HG02852 (cell line): ENCODE data around the gene TMEM132D.

Experiments
- ATAC-seq: cut with Tn5 transposase; IDR thresholded peaks from one replicate; pipeline ENCODE4 v1.9.1; 2021; ENCODE audit warnings: mild to moderate bottlenecking, moderate library complexity; ENCODE audit not compliant: unreplicated experiment

The TMEM132D gene

DNA sequence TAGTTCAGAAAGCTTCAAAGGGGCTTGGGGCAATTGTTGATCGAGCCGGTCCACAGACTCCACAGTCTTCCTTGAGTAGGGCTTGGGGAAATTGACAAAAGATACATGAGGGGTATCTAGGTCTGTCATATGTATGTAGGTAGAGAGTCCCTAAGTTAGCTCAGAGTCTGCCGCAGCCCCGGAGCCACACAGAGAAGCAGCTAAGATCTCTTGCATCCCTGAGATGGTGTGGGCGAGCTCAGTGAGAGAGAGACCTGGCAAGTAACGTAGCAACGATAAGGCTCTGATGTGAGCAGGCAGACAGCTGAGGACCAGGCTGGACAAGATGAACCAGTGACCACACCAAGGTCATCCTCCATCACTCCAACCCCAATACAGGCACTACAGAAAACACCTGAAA, 297.6 kb downstream of the TMEM132D start:
- no peak for ATAC-seq

DNA sequence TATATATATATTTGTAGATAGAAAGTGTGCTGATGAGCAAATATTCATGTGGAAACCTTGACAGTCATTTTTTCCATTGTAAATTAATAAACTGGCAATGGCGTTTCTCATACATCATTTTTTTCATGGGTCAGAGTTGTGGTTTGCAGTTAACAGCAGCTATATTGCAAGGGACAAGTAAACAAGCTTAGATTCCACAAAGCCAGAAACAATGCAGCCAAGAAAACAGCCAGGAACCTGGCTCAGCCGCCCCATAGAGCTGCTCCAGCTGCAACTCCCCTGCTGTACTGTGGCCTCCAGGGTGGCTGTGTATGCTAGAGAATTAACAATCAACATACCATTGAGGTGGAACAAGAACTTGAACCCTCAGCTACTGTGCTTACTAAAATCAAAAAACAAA, 298.2 kb downstream of the TMEM132D start:
- no peak for ATAC-seq

- ATAC-seq = no peak
These were observed 299.3 kb downstream of the TMEM132D start for GRCh38 chr12:129604506-129604905.

GRCh38 chr12:129599406-129599805, 304.4 kb downstream of the TMEM132D start:
- ATAC-seq = no peak

DNA sequence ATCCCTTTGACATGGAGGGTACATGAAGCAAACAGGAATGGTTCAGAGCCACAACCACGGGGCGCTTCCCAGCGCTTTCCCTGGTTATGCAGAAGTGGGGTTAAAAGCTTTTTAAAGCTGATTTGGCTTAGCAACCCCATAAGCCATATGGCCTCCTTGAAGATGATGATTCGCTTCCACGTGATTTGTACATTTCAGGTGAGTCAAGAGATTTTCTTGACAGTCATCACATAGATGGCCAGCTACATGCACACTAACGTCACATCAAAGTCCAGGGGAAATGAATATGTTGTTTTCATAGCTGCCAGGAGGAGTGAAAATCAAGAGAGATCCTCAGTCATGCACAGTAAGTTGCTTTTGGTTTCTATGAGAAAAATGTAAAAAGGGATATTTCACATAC, 309.7 kb downstream of the TMEM132D start:
- no peak for ATAC-seq

- no peak for ATAC-seq
These were observed 311.4 kb downstream of the TMEM132D start for GRCh38 chr12:129592449-129592848.

DNA sequence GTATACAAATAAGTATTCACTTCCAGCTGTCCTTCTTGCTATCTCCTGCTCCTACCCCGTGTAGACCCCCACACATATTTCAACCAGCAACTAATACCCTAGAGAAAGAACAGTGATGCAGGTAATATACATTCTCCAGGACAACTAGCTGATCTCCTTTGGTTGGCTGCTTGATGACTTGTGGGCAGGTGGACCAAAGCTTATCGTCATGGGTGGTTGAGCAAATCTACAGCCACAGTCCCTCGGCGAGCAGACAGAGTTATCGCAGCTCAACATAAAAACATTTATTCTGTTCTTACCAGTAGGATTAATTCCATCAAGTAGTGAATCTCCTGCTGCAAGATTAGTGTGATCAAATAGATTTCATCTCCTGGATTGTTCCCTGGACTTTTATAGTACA, 314.3 kb downstream of the TMEM132D start:
- no peak for ATAC-seq

DNA sequence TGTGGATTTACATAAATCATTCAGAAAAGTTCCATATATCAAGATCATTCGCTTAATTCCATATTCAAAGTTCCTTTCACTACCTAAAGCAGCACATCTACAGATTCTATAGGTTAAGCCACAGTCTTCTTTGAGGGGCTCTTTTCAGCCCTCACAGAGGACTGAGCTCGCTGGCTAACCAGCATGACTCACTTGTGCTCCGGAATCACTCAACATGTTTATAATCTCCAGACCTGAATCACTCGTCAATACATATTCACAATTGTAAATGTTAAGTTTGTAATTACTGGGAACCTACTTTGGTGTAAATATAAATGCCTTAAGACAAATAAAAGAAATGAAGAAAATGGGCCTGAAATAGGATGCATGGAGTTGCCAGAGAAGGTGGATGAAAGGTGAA, 315.7 kb downstream of the TMEM132D start:
- no peak for ATAC-seq

DNA sequence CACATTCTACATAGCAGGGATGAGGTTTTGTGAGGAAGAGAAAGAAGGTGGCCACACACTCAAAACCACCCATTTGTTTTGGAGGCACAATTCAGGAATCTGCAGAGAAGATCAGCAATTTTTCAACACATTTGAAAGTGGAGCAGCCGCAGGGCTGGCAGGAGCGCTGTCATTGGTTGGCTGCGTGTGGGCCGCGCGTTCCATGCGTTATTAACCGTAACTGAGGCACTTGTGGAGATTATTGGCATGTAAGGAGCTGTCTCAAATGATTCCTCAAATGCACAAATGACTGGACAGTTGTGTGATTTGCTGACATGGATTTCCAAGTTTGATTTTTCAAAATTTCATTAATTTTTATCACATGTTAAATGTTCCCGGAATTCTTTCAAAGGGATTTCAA, 318.5 kb downstream of the TMEM132D start:
- no peak for ATAC-seq

DNA sequence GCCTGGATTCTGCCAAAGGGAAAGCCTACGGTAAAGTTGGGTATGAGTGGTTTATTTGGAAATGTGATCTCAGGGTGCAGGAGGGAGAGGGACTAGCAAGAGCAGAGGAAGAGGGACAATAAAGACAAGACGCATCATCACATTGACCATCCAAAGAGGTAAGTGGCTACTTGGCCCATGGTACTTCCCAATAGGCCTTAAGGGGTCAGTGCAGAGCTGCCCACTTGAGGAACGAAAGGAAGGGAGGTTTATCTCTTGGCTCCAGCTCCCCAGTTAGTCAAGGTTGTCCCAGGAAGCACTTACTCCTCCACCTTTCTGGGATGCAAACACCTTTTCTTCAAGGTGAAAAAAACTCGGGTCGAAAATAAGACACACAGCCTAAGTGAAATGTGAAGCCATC, 323.9 kb downstream of the TMEM132D start:
- no peak for ATAC-seq

DNA sequence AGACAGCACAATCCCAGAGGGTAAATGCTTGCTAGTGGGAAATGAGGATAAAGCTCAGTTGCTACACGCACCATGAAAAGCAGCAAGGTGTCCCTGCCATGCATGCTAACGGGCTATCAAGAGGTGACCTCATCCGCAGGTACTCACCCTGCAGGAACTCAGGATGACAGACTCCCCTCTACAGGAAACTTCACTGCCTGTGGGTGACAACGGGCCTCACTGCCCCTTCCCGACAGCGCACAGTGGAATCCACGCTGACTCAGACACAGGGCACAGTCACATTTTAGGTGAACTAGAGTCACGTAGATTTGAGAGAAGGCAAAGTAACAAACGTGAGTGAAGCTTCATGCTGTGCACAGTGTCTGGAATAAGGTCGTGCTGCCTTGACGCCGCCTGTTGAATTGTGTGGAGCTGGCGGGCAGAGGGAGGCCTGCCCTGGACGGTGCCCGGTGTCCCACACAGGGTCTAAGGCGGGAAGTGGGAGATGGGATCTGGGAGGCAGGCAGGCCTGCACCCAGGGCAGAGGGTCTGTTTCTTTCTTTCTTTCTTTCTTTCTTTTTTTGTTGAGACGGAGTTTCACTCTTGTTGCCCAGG, 331.8 kb downstream of the TMEM132D start:
- ATAC-seq = no peak

- no peak for ATAC-seq
These were observed 332.9 kb downstream of the TMEM132D start for GRCh38 chr12:129570796-129571400.

GRCh38 chr12:129566800-129567199, 337.0 kb downstream of the TMEM132D start:
- no peak for ATAC-seq

DNA sequence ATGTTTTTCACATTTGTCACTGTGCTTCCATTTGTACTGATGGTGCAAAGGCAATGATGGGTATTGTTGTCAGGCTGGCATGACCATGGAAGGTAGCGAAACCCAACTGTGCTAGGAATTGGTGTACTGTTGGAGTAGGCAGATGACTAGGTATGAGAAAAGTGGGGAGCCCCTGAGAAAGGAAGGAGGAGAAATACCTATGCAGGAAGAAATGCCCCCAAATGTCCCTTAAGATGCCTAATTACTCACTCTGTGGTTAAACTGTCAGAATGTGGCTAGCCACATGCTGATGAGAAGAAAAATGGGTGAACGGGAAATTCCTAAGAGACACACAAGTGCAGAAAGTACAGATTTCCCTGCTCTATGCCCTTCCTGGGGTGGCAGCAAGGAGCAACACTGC, 339.1 kb downstream of the TMEM132D start:
- ATAC-seq = no peak

DNA sequence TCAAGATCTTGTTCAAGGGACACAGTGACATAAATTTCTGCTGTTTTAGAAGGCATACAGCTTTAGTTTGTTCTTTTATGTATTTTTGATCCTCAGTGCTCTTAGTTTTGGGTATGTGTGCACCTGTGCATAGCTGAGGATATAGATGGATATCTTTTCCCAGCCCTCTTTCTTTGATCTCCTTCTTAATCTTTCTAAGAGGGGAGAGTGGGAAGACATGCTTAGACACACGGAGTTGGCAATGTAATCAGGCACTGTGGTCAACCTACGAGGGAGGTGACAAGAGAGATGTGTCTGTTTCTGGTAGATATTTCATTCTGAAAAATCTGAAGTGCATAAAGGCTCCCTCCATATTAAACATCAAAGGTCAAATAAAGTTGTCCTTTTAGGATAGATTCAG, 340.6 kb downstream of the TMEM132D start:
- no peak for ATAC-seq

DNA sequence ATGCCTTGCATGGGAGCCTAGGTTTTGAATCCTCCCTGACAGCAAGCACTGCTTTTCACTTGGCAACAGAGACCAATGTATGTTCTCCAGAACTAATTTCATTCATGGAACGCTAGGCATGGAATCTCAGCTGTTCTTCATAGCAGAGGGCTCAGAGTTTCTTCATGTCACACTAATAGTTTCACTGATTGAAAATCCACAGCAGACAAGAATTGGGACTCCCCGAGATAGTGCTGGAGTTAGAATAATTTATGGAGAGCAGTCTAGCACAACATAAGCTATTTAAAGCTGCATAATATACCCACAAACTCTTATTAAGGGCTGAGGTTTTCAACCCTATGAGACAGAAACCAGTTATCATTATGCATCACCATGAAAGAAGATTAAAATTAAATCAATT, 342.5 kb downstream of the TMEM132D start:
- no peak for ATAC-seq

GRCh38 chr12:129559776-129560175, 344.0 kb downstream of the TMEM132D start:
- no peak for ATAC-seq

DNA sequence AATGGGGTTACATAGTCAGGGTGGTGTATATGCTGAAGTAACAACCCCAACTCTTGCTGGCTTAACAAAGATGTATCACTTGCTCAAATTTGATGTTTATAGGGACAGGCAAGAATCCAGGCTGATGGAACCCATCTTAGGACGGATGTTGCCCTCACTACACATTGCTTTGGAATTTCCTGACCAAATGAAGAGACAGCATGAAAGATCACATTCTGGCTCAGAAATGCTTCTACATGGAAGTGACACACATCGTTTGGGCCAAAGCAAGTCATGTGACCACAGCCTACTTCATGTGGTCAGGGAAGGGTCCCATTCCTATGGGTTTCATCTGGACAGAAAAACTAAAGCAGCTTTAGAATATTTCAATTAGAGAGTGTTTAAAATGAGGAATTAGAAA, 345.8 kb downstream of the TMEM132D start:
- ATAC-seq = no peak

GRCh38 chr12:129556082-129556481, 347.7 kb downstream of the TMEM132D start:
- ATAC-seq = no peak

DNA sequence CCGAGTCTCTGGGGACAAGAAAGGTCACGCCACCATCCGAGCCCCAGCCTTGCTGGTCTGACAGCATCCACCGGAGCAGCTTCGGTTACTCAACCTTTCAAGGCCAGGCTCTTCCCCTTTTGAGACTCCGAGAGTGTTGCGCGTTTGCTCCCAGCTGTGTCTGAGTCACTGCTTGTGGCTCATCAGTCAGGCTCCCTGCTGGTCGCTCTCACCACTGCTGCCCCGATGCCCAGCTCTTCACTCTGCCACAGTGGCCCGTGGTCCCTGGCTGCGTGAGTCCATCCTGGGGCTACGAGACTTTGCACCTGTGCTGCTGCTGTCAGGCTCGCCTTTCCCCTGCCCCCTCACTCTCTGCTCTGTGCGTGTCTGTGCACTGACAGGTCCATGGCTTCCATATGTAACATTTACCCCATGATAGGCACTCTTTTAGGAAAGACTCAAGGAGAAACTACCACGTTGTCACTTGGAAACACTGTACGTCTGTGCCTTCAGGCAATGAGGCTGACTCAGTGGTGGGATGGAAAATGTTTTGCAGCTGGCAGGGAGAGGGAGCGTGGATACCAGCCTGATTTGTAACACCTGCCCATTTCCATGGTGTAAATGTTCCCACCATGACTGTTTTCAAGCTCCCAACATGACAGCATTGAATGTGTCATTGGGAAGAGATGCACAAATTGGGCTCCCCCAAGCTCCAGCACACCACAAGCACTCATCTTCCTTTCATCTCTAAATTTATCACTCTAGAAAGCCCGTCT, 350.7 kb downstream of the TMEM132D start:
- ATAC-seq = no peak

DNA sequence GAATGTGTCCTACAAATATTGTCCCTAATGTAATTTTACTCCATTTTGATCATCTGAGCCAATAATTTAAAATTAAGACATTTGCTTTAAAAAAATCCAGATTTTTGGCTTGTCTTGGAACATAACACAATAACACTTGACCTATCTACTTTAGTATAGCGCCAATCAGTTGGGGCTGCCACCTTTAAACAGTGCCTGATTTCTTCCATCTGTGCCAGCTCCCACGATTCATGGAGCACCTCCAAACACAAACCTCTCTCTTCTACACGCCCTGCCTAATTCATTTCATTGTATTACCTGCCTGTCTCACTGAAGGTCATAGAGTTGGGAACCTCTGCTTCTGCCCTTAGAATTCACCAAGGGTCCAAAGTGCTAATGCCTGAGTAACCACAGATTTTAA, 352.4 kb downstream of the TMEM132D start:
- ATAC-seq = no peak

DNA sequence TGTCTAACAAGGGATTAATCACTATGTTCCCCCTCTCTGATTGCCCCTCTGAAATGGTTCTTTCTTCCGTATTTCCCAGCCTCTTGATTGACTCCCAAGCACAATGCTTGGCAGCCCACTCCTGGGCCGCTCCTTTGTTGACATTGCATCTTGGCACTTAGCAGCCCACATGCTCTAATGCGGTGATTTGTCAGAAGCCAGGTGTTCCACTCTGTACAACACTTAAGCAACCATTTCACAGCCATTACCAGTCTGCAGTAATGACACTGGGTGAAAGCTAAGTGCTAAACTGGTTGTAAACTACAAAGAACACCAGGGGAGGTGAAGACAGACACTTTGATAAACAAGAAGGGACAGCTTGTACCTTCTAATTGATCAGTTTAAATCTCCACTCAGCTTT, 353.5 kb downstream of the TMEM132D start:
- no peak for ATAC-seq
